ENCODE results near the gene POLRMT. TPM values are rescaled to one million over a fixed set of nuclear protein-coding genes. Genes with fewer than 3 reads are reported as not detected.
"Not testable (repeated sequence)": the region's sequence is repeated elsewhere in the genome, so short reads cannot be mapped to it uniquely, and the experiment has no call there.

POLRMT gene
- total RNA-seq, 1 experiment from 2014 or later, result 19.9 TPM

DNA sequence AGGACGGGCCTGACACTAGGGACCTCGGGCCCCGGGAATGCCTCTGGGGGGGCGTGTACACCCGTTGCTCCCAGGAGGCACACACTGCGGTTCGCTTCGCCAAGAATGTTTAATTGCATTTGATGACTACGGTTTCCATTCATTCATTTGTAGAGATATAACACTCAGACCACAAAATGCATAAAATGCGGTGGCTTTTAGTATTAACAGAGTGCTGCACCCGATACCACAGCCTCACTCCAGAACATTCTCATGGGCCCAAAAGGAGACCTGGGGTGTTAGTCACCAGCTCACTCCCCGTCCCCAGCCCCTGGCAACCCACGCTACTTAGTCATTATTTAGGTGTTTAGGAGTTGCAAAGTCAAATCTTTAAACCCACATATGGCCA lies 21.9 kb downstream of the POLRMT start:
- DNase-seq (ENCODE audit: low spot score), result peak; percentile 99

DNA sequence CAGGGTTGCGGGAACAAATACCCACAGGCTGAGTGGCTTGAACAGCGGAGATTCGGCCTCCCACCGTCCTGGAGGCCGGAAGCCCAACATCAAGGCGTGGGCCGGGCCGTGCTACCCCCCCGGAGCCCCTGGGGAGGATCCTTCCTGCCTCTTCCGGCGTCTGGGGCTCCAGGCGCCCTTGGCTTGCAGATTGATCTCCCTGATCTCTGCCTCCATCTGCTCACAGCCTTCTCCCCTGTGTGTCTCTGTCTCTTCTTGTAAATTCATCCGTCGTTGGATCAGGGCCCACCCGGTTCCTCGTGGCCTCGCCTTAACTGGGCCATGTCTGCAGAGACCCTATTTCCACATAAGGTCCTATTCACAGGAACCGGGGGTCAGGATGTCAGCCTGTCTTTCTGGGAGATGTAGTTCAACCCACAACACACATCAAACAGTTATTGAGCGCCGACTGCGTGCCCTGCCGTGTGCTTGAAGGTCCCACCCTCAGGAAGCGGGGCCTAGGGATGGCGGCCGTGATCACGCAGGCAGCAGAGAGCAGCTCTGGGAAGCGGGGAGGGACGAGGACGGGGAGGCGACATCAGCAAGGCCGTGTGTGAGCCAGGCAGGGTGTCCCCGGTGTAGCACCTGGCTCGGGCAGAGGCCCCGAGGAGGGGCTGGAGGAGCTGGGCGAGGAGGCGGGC lies 22.4 kb downstream of the POLRMT start:
- peak; percentile 94 for DNase-seq (ENCODE audit: low spot score)

DNA sequence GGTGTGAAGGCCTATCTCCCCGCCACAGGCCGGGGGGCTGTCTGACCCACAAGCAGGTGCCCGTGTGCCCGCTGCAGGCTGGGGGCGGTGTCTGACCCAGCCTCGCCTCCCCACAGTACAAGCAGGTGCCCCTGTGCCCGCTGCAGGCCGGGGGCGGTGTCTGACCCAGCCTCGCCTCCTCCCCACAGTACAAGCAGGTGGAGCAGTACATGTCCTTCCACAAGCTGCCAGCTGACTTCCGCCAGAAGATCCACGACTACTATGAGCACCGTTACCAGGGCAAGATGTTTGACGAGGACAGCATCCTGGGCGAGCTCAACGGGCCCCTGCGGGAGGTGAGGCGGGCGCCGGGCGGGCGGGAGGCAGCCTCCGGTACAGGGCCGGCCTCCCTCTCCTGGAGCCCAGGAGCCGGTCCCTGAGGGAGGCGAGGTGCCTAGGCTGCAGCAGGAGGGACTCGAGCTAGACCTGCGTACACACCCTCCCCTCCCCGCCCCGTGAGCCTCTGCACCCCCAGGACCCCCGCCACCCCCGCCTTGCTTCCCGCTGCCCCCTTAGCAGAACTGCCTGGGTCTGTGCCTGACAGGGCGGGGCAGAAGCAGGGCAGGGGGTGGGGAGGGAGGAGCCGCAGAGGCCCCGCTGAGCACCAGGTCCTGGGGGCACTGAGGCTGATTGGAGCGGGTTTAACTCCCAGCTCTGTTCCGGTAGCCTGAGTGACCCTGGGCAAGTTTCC lies 23.1 kb downstream of the POLRMT start:
- peak; percentile 56 for DNase-seq (ENCODE audit: low spot score)

DNA sequence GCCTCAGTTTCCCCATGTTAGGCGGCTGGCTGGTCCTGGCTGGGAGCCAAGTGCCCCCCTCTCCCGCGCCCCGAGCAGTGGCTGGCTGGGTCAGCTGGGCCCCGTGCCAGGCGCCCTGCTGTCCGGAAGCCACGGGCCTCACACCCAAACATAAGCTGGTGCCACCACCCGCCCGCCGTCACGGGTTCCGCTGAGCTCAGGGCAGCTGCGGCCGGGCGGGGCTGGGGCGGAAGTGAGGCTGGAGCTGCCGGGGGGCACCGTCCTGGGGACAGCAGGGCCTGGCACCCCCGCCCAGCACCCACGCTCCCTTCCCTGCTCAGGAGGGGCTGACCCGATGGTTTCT lies 24.4 kb downstream of the POLRMT start:
- DNase-seq (ENCODE audit: low spot score), result peak; percentile 80

DNA sequence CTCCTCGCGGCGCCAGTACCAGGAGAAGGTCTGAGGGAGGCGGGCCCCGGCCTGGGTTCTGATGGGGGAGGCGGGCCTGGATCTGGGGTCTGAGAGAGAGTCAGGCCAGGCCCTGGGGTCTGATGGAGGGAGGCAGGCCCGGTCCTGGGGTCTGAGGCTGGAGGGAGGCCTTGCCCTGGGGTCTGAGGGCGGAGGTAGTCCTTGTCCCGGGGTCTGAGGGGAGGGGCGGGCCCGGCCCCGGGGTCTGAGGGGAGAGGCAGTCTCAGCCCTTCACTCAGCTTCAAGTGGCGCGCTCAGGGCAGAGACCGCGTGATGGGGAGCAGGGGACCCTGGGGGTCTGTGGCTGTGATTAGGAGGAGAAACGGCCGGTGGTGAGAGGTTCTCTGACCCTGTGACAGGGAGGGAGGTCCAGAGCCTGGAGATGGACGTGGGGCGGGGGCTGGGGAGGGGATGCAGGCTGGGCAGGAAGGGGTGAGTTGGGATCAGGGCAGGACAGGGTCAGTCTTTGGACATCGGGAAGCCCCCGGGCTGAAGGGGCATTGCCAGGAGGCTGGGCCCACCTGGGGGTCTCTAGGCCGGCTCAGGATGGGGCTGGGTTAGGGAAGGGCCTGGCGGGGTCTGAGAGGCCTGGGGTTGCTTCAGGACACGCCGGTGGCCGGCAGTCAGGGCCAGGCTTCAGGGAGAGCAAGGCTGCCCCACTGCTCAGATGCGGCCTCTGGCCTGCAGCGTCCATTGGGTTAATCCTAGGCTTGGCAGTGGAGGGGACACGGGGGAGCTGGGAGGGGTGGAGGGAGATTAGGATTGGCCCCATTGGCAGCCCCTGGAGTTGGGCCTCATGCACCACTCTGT lies 25.0 kb downstream of the POLRMT start:
- no peak for DNase-seq (ENCODE audit: low spot score)

DNA sequence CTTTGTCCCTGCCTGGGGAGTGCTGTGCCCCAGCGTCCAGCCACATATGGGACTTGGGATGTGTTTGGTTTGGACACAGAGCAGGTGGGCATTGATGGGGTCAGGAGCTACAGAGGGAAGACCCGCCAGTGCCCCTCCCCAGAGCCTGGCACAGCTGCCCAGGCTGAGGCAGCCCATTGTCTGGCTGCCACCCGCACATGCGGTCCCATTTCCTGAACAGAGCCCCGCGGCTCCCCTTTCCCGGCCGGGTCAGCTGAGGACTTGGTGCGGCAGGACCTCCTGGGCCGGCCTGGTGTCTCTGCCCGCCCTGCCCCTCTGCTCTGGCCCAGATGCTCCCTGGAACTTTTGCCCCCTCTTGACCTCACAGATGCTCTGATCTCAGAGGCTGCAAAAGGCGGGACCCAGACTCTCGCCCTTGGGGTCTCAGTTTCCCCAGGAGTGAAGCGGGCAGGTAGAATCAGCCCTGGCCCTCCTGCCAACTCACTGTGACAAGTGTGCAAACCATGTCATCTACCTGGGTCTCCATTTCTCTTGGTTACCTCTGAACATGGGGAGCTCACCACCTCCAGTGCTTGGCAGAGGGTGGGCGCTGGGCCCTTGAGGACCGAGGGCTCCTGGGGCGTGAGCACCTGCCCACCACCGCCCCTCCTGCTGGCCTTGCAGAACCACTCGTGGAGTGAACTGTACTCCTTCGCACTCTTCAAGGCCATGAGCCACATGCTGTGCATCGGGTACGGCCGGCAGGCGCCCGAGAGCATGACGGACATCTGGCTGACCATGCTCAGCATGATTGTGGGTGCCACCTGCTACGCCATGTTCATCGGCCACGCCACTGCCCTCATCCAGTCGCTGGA lies 25.8 kb downstream of the POLRMT start:
- DNase-seq (ENCODE audit: low spot score), result no peak

DNA sequence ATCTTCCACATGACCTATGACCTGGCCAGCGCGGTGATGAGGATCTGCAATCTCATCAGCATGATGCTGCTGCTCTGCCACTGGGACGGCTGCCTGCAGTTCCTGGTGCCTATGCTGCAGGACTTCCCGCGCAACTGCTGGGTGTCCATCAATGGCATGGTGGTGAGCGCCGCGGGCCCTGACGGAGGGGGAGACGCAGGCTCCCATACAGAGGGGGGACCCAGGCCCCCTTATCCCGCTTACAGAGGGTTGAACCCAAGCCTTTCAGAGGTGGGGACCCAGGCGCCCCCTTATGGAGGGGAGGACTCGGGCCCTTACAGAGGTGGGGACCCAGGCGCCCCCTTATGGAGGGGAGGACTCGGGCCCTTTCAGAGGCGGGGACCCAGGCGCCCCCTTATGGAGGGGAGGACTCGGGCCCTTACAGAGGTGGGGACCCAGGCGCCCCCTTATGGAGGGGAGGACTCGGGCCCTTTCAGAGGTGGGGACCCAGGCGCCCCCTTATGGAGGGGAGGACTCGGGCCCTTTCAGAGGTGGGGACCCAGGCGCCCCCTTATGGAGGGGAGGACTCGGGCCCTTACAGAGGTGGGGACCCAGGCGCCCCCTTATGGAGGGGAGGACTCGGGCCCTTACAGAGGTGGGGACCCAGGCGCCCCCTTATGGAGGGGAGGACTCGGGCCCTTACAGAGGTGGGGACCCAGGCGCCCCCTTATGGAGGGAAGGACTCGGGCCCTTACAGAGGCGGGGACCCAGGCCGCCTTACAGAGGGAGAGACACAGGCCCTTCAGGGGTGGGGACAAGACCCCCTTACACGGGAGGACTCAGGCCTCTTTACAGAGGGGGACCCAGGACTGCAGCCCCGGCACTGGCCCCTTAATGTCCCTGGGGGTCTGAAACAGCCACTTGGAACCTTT lies 28.0 kb downstream of the POLRMT start:
- DNase-seq (ENCODE audit: low spot score), result not testable (repeated sequence)

DNA sequence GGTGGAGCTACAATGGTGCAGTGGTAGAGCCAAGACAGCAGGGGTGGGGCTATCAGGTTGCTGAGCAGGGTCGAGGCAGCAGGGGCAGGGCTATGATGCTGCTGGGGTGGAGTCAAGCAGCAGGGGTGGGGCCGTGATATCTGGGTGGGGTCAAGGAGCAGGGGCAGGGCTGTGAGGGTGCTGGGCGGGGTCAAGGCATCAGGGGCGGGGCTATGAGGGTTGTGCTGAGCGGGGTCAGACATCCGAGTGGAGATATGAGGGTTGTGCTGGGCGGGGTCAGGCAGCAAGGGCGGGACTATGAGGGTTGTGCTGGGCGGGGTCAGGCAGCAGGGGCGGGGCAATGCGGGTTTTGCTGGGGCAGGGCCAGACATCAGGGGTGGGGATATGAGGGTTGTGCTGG lies 29.0 kb downstream of the POLRMT start:
- DNase-seq (ENCODE audit: low spot score), result no peak

DNA sequence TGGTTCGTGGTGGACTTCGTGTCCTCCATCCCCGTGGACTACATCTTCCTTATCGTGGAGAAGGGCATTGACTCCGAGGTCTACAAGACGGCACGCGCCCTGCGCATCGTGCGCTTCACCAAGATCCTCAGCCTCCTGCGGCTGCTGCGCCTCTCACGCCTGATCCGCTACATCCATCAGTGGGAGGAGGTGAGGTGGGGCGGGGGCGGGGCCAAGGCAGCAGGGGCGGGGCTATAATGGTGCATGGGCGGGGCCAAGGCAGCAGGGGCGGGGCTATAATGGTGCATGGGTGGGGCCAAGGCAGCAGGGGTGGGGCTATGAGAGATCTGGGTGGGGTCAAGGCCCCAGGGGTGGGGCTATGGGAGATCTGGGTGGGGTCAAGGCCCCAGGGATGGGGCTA lies 29.6 kb downstream of the POLRMT start:
- DNase-seq (ENCODE audit: low spot score), result not testable (repeated sequence)

DNA sequence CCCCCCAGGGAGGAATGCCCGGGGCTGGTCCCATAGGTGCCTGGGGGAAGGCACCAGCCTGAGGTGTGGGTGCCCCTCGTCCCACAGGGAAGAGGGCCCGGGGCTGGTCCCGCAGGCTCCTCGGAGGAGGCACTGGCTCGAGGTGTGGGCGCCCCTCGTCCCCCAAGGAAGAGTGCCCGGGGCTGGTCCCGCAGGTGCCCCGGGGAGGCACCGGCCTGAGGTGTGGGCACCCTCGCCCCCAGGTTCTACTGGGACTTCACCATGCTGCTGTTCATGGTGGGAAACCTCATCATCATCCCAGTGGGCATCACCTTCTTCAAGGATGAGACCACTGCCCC lies 30.1 kb downstream of the POLRMT start:
- DNase-seq (ENCODE audit: low spot score), result not testable (repeated sequence)

DNA sequence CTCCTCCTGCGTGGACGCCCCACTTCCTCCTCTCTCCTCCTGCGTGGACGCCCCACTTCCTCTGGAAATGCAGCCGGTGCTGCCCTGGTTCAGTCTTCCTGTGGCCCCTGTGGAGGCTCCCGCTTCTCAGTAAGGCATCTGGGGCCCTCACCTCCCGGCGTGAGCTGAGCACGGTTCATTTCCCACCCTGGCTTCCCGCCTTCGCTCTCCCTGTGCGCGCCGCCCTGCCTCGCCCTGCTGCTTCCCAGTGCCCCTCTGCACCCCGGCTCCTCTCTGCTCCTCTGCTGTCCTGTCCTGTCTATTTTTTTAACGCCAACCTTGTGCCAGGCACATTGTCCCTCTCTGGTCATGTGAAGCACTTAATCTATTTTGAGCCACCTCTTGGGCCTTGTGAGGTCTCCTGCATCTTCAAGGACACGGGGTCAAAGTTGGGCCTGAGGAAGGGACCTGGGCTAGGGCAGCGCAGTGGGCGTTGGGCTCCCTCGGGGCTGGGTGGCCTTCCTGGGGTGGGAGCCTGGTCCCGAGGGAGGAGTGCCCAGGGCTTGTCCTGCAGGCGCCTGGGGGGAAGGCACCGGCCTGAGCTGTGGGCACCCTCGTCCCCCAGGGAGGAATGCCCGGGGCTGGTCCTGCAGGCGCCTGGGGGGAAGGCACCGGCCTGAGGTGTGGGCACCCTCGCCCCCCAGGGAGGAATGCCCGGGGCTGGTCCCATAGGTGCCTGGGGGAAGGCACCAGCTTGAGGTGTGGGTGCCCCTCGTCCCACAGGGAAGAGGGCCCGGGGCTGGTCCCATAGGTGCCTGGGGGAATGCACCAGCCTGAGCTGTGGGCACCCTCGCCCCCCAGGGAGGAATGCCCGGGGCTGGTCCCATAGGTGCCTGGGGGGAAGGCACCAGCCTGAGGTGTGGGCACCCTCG lies 30.7 kb downstream of the POLRMT start:
- DNase-seq (ENCODE audit: low spot score), result no peak

DNA sequence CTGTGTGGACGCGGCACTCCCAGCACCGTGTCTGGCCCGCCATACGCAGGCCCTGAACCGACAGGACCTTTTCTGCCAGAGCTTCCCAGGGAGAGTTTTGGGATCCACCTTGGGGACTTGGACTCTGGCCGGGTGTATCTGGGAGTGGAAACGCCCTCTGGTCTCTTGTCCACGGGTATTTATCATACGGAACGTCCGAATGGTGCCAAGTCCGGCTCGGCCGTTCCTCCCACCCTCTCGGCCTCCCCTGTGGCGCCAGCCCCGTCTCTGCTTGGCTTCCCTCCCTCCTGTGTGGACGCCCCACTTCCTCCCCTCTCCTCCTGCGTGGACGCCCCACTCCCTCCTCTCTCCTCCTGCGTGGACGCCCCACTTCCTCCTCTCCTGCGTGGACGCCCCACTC lies 31.5 kb downstream of the POLRMT start:
- DNase-seq (ENCODE audit: low spot score), result no peak

DNA sequence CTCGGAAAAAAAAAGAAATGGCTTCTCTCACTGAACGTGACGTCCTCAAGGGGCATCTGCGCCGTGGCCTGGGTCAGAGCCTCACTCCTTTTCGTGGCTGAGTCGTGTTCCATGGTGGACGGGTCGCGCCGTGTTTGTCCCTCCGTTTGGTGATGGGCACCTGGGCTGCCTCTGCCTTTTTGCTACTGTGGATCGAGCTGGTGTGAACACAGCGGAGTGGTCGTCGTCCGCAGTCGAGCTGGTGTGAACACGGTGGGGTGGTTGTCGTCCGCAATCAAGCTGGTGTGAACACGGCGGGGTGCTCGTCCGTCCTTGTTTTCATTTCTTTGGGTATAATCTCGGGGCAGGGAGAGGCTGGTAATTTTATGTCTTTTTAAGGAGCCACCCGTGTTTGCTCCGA lies 32.0 kb downstream of the POLRMT start:
- DNase-seq (ENCODE audit: low spot score), result no peak

DNA sequence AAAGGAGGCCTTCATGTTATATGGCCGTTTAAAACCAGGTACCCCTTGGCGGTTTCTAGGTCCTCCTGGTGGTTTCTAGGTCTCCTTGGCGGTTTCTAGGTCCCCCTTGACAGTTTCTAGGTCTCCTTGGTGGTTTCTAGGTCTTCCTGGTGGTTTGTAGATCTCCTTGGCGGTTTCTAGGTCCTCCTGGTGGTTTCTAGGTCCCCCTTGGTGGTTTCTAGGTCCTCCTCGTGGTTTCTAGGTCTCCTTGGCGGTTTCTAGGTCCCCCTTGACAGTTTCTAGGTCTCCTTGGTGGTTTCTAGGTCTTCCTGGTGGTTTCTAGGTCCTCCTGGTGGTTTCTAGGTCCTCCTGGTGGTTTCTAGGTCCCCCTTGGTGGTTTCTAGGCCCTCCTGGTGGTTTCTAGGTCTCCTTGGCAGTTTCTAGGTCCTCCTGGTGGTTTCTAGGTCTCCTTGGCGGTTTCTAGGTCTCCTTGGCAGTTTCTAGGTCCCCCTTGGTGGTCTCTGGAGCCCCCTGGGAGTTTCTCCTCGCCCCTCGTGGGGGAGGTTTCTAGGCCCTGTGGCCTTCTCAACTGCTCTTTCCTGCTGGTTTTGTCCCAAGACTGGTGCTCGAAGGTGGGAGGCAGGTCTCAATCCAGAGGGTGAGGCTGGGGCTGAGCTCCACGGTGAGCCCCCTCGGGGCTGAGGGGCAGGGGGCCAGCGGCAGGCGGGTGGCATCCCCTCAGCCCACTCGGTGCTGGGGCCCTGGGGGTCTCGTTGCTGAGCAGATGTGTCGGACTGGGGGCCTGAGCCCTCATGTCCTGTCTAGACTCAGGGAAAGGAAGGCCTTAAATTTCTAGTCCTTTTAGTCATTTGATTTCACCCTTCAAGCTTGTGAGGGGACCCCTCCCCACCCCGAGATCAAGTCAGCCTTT lies 35.7 kb downstream of the POLRMT start:
- DNase-seq (ENCODE audit: low spot score), result no peak

DNA sequence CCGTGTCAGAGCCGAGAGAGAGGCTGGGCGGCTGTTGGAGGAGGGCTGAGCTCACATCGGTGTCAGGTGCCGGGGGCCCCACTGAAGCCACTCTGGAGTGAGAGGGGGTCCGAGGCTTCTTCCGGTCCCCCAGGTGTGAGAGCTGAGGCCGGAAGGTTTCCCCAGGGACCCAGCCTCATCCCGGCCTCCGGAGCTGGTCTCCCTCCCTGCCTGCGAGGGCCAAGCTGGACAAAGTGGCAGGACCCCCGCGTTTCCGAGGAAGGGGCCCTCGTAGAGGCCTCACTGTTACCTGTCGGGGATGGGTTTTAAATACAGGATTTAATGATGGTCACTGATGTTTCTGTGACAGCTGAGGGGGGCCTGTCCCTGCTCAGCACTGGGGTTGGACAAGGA lies 37.1 kb downstream of the POLRMT start:
- DNase-seq (ENCODE audit: low spot score), result no peak

DNA sequence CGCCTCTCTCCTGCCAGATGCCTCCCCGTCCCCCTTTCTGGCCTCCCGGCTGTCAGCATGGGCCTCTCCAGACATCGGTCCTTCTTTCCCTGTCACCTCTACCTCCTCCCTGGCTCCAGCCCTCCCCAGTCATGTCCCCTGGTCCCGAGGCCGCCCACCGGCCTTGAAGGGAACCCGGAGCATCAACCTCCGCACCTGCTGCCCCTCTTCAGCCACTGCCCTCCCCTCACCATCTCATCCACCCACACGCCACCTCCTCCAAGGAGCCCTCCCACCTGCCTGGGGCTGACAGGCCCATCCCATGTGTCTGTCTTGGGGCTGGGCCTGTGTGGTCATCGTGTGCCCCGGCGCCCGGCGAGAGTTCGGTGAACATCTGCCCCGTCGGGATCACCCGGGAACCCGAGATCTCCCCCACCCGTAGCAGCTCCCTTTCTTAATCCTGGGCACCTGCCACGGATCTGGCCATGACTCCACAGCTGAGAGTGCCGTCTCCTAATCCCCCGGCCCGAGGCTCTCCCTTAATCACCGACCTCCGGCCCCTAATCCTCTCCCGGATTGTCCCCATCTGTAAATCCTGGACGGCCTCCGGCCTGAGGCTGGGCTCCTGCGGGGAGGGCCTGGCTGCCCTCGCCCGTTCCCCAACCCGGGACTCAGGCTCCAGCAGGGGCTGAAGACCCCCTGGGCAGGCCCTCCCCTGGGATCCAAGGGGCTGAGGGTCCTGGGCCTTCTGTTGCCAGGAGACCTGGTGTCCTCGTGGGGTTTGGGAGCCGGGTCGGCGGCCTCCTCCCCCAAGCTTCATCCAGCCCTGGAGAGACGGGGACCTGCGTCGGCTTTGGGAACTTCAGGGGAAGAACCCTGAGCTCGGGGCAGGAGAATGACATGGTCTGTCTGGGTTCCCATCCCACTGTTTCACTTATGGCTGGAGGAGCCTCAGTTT lies 37.7 kb downstream of the POLRMT start:
- DNase-seq (ENCODE audit: low spot score), result no peak

DNA sequence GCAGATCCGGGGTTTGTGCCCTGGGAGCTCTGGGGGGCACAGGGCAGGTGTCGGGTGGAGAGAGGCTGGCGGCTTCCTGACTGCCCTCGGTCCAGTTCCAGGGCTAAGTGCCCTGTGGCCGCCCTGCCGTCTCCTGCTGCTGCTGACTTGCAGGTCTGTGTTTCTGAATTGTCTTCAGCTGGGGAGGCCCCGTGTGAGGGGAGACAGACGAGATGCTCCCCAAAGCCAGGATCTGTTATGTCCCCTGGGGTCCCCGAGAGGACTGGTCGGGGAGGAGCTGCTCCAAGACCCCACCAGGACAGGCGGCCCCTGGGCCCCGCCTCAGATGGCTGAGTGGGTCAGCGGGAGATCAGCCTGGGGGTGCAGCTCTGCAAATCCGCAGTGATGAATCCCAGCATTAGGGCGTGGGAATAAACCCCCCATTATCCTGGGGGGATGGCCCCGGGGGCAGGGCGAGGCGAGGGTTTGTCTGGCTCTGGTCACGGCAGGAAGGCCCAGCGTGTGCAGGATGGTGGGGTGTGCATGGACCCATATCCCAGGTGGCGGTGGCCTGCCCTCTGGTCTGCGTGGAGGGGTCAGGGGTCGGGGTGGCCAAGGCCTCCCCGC lies 39.0 kb downstream of the POLRMT start:
- no peak for DNase-seq (ENCODE audit: low spot score)
